ENCODE data around the gene MELTF. TPM values are rescaled to one million over a fixed set of nuclear protein-coding genes. Genes with fewer than 3 reads are reported as not detected.

Gene MELTF
- total and polyA plus RNA-seq, 2 donors (not counting 1 experiment from before 2014, with no cell fraction given) = 0.13 to 2.9 TPM

- intact Hi-C loops (cut with micrococcal nuclease) = no loop called here
- no peak overlapping the region for H3K9ac ChIP-seq (ENCODE audit: low read length)
Observed at GRCh38 chr3:196966526-196967401, 62.9 kb downstream of the MELTF start.

More at GRCh38 chr3:196966526-196967401, 62.9 kb downstream of the MELTF start:
- no peaks in the 10 kb centered on the region for H3K9me3 ChIP-seq (ENCODE audit: control extremely low read depth in 1 of 3, control insufficient read depth in 2 of 3, insufficient read depth in 1 of 3, low read length in 2 of 3)
- no peaks in the 10 kb centered on the region for H3K79me2 ChIP-seq (ENCODE audit: control insufficient read depth, insufficient read depth, low read length)
- H3K4me1 Mint-ChIP-seq = peaks cover 37% of the 10 kb centered on the region
- H3K27me3 Mint-ChIP-seq = peaks cover 5% of the 10 kb centered on the region
- H3K4me2 ChIP-seq (replicated peaks; ENCODE audit: low read depth, low read length, poor library complexity, severe bottlenecking) = no peak overlapping the region
- H3K27me3 ChIP-seq (replicated peaks in 1 of 4; ENCODE audit: control extremely low read depth in 1 of 4, control insufficient read depth in 3 of 4, insufficient read depth in 4 of 4, low read length in 3 of 4) = peaks cover 0 to 4% (median 1%) of the 10 kb centered on the region in 4 experiments
- WGBS (ENCODE audit: insufficient coverage) = 92% methylated on average over 47 of the region's 47 CpGs
- no peak overlapping the region for H3K27ac Mint-ChIP-seq
- H3K4me1 ChIP-seq (ENCODE audit: control insufficient read depth in 2 of 2, insufficient read depth in 2 of 2, low read length in 2 of 2) = peaks cover 11 to 26% of the 10 kb centered on the region in 2 donors
- H3K27ac ChIP-seq (ENCODE audit: low read length in 2 of 2) = no peak overlapping the region
- ATAC-seq (ENCODE audit: low read depth) = no peak
- CTCF ChIA-PET = no interaction called here
- H3K4me3 ChIP-seq (ENCODE audit: control extremely low read depth in 1 of 5, extremely low read depth in 1 of 5, insufficient read depth in 1 of 5, low read depth in 2 of 5, low read length in 4 of 5) = no peak overlapping the region
- TF ChIP-seq EZH2 (IDR thresholded peaks at IDR 0.05; ENCODE audit: borderline replicate concordance, insufficient read depth, low read depth, low read length, poor library complexity, severe bottlenecking) = no peak
- no peak for TF ChIP-seq CTCF (IDR thresholded peaks at IDR 0.05)
- H3K36me3 ChIP-seq (replicated peaks in 1 of 2; ENCODE audit: control extremely low read depth in 1 of 2, control insufficient read depth in 1 of 2, extremely low read depth in 1 of 2, insufficient read depth in 2 of 2, low read length in 1 of 2) = no peaks in the 10 kb centered on the region
- DNase-seq = no peak
- H4K20me1 ChIP-seq (ENCODE audit: control insufficient read depth, insufficient read depth, low read length, poor library complexity, severe bottlenecking) = no peaks in the 10 kb centered on the region
- H3K9me3 Mint-ChIP-seq (ENCODE audit: insufficient read depth) = no peaks in the 10 kb centered on the region
- POLR2A ChIA-PET = interaction anchor here (0.5 kb wide), 1 partner anchor 276 kb away, joined by 3 read pairs; no protein-coding TSS in a partner anchor
- peak overlapping the region; percentile 44 for H3K4me3 Mint-ChIP-seq
- H2AFZ ChIP-seq (ENCODE audit: insufficient read depth, low read depth, low read length, poor library complexity, severe bottlenecking) = no peak overlapping the region
